Left ventricle myocardium inferior (tissue), 1 donor: ENCODE results near the gene CLEC17A. TPM values are rescaled to one million over a fixed set of nuclear protein-coding genes. Genes with fewer than 3 reads are reported as not detected.
A peak's percentile ranks its signal among the peaks of the same experiment; 100 is the strongest.

Experiments
- DNase-seq: peaks from one replicate; pipeline ENCODE4 v3.0.0-alpha.2; 2020
- H3K27ac ChIP-seq: fragments of 200-600 bp; replicated peaks from 2 replicates; pipeline ENCODE4 v1.8.0; 2021
- H3K27me3 ChIP-seq: fragments of 200-600 bp; 2 replicates; pipeline ENCODE4 v1.8.0; 2021; ENCODE audit warnings: low read depth
- H3K36me3 ChIP-seq: fragments of 200-600 bp; 2 replicates; pipeline ENCODE4 v1.8.0; 2021
- H3K4me1 ChIP-seq: fragments of 200-600 bp; 2 replicates; pipeline ENCODE4 v1.8.0; 2021
- H3K4me3 ChIP-seq: fragments of 200-600 bp; 2 replicates; pipeline ENCODE4 v1.8.0; 2021; ENCODE audit warnings: mild to moderate bottlenecking, moderate library complexity
- H3K9me3 ChIP-seq: fragments of 200-600 bp; replicated peaks from 2 replicates; pipeline ENCODE4 v1.8.0; 2021
- intact Hi-C: fragments of 100-400 bp; cut with micrococcal nuclease; formaldehyde crosslinking; loops from one replicate; pipeline ENCODE4 v1.11.0; 2022
- total RNA-seq: library from RNA; stranded (reverse); fragmentation: NEBNext Ultra II Directional; extraction: Animal tissue kit (Norgen Biotek cat#: 25700); gene quantifications from one replicate; pipeline ENCODE4 v1.2.1, GENCODE V29; 2021
- TF ChIP-seq, protein P1 (sequence below): fragments of 200-600 bp; IDR thresholded peaks from 2 replicates; pipeline ENCODE4 v1.8.0; 2021; ENCODE audit warnings: antibody characterized with exemption, mild to moderate bottlenecking, borderline replicate concordance
- donor health status: DM: no; HTN: yes; CAD: no; lungs with severe emphysema.

Gene CLEC17A
- total RNA-seq, 1 donor from 2014 or later: not detected

DNA sequence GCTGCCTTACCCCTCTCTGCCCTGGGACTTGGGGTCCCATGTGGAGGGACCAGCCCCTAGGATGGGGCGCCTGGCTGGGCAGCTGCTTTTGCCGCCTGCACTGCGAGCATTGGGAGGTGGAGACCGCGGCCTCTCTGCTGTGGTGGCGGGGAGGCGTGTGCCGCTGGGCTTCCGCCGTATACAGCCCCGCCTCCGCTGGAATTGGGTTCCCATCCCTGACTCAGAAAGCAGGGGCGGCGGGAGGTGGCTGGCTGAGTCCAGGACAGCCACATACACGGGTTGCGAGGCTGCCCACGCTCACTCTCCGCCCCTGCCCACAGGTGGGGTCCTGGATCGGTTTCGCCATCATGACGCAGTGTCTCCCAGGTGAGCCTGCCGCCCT is 17.6 kb upstream of the CLEC17A start:
- no peak overlapping the region for H3K4me3 ChIP-seq
- peaks cover 63% of the 10 kb centered on the region for H3K4me1 ChIP-seq
- intact Hi-C loops: no loop called here
- H3K27ac ChIP-seq: no peak overlapping the region
- TF ChIP-seq, protein P1, sequence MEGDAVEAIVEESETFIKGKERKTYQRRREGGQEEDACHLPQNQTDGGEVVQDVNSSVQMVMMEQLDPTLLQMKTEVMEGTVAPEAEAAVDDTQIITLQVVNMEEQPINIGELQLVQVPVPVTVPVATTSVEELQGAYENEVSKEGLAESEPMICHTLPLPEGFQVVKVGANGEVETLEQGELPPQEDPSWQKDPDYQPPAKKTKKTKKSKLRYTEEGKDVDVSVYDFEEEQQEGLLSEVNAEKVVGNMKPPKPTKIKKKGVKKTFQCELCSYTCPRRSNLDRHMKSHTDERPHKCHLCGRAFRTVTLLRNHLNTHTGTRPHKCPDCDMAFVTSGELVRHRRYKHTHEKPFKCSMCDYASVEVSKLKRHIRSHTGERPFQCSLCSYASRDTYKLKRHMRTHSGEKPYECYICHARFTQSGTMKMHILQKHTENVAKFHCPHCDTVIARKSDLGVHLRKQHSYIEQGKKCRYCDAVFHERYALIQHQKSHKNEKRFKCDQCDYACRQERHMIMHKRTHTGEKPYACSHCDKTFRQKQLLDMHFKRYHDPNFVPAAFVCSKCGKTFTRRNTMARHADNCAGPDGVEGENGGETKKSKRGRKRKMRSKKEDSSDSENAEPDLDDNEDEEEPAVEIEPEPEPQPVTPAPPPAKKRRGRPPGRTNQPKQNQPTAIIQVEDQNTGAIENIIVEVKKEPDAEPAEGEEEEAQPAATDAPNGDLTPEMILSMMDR: no peak
- no peaks in the 10 kb centered on the region for H3K27me3 ChIP-seq
- no peaks in the 10 kb centered on the region for H3K9me3 ChIP-seq
- peaks cover 21% of the 10 kb centered on the region for H3K36me3 ChIP-seq
- no peak for DNase-seq

DNA sequence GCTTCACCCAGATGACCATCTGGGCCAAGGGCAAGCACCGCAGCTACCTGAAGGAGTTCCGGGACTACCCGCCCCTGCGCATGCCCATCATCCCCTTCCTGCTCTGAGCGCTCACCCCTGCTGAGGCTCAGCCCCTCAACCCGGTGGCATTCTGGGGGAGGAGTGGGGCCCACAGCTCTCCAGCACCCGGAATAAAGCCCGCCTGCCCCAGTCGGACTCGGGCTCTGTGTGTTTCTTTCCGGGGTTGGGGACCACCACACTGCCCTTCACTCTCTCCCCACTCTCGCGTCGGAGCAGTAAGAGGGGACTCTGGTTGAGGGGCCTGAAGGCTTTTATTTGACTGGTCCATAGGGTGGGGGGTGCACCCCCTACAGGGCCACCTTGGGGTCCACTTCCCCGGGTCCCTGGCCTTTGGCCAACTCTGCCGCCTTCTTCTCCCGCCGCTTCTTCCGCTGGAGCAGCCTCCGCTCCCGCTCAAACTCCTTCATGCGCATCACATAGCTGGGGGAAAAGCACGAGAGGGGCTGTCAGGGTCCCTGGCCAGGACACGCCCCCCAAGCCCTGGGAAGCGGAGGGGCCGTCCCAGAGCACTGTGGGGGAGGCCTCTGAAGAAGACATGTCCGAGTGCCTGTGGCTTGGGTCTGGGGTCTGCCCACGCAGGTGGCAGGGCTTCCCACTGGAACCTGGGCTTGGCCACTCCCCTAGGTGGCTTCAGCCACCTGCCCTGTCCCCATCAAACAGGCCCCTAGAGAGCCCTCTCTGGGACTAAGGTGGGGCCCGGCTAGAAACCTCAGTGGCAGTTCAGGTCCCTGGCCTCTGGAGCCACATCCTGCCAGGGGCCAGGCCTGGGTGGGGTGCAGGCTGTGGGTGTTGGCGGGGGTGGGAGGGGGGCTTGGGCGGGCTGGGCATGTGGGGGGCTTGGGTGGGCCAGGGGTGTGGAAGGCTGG is 16.8 kb upstream of the CLEC17A start:
- Histone ChIP-seq H3K27ac (no peak overlapping the region), H3K9me3 (no peaks in the 10 kb centered on the region), H3K27me3 (no peaks in the 10 kb centered on the region), H3K4me3 (no peak overlapping the region), H3K4me1 (peaks cover 63% of the 10 kb centered on the region), H3K36me3 (peaks cover 21% of the 10 kb centered on the region)
- intact Hi-C loops: no loop called here
- DNase-seq: no peak
- TF ChIP-seq, protein P1: no peak

DNA sequence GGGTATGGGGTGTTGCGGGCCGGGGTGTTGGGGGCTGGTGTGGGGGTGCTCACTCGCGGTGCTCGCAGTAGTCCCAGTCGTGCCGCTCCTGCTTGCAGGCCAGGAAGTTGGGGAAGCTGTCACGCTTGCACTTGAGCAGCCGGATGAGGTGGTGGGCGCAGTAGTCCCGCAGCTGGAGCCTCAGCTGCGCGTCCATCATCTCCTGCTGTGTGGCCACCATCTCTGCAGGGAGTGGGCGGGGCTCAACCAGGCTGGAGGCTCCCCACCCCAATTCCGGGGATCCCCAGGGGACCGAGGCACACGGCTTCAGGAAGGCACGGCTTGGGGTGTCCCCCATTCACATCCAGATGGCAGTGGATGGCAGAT is 16.2 kb upstream of the CLEC17A start:
- intact Hi-C loops: no loop called here
- Histone ChIP-seq H3K4me3 (no peak overlapping the region), H3K9me3 (no peaks in the 10 kb centered on the region), H3K27me3 (no peaks in the 10 kb centered on the region), H3K4me1 (peaks cover 63% of the 10 kb centered on the region), H3K36me3 (peaks cover 21% of the 10 kb centered on the region), H3K27ac (no peak overlapping the region)
- TF ChIP-seq, protein P1: no peak
- DNase-seq: no peak

DNA sequence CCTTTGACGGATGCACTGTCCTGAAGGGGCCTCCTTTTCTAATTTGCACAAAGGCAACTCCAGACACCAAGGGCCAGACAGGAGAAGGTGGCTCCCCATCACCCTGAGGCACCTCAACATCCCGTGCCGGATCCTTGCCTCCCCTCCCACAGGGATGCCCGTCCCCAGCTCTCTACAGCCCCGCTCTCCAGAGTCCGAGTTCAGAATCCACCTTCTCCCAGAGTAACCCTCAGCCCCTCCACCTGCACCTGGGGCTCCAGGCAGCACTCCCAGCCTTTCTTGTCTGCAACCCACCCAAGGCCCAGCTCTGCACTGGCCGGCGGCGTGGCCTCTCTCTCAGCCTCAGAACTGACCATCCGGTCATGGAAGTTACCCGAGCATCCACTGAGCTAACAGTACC is 15.8 kb upstream of the CLEC17A start:
- Histone ChIP-seq H3K36me3 (peaks cover 21% of the 10 kb centered on the region), H3K27me3 (no peaks in the 10 kb centered on the region), H3K4me3 (no peak overlapping the region), H3K27ac (no peak overlapping the region), H3K4me1 (peaks cover 62% of the 10 kb centered on the region), H3K9me3 (no peaks in the 10 kb centered on the region)
- TF ChIP-seq, protein P1: no peak
- intact Hi-C loops: no loop called here
- DNase-seq: no peak

DNA sequence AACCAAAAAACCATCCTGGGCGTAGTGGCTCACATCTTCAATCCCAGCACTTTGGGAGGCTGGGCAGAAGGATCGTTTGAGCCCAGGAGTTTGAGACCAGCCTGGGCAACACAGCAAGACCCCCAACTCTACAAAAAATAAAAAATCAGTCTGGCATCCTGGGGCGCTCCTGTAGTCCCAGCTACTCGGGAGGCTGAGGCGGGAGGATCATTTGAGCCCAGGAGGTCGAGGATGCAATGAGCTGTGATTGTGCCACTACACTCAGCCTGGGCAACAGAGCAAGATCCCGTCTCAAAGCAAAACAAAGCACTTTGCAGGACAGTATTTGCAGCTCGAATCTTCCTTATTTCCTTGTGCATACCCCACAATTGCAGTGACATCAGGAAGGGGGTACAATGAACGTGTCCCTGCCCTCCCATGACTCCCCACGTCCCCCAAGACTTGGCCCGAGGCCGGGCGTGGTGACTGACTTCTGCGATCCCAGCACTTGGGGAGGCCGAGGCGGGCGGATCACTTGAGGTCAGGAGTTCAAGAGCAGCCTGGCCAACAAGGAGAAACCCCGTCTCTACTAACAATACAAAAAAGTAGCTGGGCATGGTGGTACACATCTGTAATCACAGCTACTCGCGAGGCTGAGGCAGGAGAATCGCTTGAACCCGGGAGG is 11.9 kb upstream of the CLEC17A start:
- H3K9me3 ChIP-seq: no peaks in the 10 kb centered on the region
- peaks cover 11% of the 10 kb centered on the region for H3K36me3 ChIP-seq
- peaks cover 55% of the 10 kb centered on the region for H3K4me1 ChIP-seq
- H3K27ac ChIP-seq: peak overlapping the region; percentile 95
- H3K4me3 ChIP-seq: peak overlapping the region; percentile 92
- intact Hi-C loops: loop anchor here (5.0 kb wide), 1 partner anchor 316 kb away; the partner anchor contains the start of gene OR7A17
- TF ChIP-seq, protein P1: no peak
- no peaks in the 10 kb centered on the region for H3K27me3 ChIP-seq
- no peak for DNase-seq
